ENCODE results near the gene CDYL.

CDYL gene

DNA sequence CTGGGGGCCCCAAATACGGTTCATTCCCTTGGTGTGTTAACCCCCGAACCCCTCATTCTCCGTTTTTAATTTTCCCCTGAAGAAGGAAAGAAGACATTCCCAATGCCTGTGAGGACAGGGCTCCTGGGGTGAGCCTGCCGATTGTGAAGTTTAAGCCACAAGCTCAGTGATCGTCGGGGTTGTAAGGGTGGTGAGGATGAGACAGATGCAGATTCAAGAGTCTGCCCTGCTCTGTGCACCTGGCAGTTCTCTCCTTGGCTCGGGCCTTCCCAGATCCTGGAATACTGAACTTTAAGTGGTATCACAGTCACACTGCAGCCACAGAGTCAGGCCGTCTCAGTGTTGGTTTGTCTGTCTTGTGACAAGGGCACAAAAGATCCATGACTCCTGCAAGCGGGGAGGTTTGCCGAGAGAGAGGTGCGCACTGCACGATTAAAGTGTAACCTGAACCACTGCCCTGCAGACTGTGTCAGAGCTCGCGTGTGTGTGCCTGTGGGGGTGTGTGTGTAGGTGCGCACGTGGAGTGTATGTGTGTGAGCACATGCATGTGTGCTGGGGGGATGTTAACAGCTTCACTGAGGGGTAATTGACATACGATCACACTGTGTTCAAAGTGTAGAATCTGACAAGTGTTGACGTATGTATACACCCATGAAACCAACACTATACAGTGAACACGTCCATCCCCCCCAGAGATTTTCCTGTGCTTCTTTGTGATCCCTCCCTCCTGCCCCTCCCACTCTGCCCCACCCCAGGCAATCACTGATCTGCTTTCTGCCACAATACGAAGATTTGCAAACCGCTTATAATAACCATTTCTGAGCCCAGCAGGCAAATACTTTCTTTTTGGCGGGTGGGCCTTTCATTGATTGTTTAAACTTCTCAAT is 188.7 kb downstream of the CDYL start:
- no peak for DNase-seq (ENCODE audit: low read depth)

DNA sequence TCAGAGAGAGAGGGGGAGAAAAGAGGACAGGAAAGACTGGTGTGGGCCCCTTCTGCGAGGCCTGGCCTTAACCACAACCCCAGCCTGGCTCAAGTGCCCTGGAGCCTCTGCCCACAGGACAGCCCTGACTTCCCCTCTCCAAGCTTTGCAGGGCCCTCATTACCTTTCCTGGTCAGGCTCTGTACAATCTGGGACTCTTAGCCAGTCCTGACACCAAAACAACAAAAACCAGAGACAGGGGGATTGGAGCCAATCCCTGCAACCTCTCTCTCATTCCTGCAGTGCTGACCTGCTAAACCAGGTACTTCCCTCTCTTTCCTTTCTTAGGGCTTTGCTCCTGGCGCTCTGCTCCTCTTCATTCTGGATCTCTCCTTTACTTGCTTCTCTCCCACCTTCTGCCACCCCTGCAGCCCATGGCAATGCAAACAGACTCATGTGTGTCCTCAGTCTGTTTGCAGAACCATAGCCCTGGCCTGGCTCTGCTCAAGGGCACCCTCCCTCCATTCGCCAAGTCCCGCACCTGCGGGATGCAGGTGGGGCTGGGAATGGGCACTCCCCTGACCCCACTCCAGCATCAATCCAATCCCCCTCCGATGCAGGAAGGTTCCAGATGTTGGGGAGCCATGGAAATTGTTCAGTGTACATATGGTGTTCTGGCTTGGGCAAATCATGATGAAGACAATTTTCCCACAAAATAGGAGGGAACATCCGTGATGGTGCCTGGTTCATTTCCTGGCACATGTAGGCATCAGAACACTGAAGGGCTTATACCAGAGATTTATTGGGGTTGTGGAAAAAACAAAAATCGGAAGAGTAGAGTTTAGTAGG is 189.6 kb downstream of the CDYL start:
- DNase-seq (ENCODE audit: low read depth), result no peak

DNA sequence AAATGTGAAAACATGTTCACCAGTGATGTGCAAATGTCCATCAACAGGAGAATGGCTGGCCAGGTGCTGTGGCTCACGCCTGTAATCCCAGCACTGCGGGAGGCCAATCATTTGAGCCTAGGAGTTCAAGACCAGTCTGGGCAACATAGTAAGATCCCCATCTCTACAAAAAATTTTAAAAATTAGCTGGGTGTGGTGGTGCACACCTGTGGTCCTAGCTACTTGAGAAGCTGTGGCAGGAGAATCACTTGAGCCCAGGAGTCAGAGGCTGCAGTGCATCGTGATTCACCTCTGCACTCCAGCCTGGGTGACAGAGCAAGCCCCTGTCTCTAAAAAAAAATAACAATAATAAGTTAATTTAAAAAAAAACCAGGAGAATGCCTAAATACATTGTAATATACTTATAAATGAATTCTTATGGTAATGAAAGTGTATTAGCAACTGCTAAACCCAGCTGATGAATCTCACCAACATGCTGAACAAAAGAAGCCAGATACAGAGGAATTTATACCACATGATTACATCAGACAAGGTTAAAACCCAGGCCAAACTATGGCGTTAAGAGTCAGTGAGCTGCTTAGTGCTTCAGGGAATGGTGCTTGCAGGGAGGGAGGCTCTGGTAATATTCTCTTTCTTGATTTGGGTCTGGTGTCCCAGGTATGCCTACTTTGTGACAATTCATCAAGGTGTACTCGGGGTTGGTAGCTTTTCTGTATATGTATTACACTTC is 191.3 kb downstream of the CDYL start:
- DNase-seq (ENCODE audit: low read depth), result peak; percentile 18

DNA sequence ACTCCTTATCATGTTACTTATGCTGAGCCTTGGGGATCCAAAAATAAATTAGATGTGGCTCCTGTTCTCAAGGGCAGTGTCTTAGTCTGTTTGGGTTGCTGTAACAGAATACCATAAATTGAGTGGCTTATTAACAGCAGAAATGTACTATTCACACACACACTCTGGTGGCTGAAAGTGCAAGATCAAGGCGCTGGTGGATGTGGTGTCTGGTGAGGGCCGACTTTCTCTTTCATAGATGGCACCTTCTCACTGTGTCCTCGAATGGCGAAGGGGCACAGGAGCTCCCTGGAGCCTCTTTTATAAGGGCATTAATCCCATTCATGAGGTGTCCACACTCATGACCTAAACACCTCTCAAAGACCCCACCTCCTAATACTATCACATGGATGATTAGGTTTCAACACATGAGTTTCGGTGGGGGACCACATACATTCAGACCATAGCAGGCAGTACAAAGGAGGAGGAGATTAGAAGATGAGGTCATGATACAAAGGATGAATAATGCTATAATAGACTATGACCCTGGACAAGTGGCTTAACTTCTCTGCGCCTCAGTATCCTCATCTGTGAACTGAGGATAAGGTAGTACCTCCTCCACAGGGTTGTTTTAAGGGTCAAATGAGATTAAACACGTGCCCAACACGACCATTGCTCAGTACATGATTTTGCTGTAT is 193.5 kb downstream of the CDYL start:
- DNase-seq (ENCODE audit: low read depth), result no peak

GRCh38 chr6:4970739-4971395 is 194.7 kb downstream of the CDYL start:
- DNase-seq (ENCODE audit: low read depth), result no peak

DNA sequence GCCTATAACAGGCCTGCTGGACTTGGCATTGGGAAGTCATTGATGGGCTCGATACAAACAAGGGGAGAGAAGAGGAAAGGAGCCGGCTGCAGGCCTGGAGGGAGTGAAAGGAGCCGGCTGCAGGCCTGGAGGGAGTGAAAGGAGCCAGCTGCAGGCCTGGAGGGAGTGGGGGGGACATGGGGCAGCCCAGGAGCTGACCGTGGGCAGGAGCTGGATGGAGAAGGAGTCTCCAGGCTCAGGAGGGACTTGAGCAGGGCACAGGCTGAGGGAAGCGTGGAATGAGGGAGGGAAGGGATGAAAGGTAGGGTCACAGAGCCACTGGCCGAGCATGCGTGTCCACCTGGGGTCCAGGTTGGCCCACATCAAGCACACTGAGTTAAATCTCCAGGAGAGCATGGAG is 195.6 kb downstream of the CDYL start:
- DNase-seq (ENCODE audit: low read depth), result no peak

GRCh38 chr6:4972438-4972837 is 196.2 kb downstream of the CDYL start:
- DNase-seq (ENCODE audit: low read depth), result no peak

- DNase-seq (ENCODE audit: low read depth), result no peak
Observed at GRCh38 chr6:4973415-4973814, 197.2 kb downstream of the CDYL start.

- peak; percentile 76 for DNase-seq (ENCODE audit: low read depth)
Observed at GRCh38 chr6:4973982-4974745, 198.0 kb downstream of the CDYL start.

DNA sequence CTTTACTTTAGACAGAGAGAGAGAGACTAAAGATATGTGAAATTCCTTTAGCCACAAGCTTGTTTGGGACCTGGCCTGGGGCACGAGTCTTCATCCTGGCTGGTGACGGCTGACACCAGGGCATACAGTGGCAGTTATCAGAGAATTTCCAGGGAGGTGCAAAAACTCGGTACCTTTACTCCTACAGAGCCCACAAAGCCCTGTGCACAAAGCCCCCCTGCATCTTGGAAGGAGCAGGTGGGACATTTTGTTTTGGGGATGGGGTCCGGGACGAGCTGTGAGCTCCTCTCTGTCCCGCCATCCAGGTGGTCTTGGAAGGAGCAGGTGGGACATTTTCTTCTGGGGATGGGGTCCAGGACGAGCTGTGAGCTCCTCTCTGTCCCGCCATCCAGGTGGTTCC is 198.8 kb downstream of the CDYL start:
- DNase-seq (ENCODE audit: low read depth), result no peak

GRCh38 chr6:4975506-4975905 is 199.3 kb downstream of the CDYL start:
- DNase-seq (ENCODE audit: low read depth), result no peak

DNA sequence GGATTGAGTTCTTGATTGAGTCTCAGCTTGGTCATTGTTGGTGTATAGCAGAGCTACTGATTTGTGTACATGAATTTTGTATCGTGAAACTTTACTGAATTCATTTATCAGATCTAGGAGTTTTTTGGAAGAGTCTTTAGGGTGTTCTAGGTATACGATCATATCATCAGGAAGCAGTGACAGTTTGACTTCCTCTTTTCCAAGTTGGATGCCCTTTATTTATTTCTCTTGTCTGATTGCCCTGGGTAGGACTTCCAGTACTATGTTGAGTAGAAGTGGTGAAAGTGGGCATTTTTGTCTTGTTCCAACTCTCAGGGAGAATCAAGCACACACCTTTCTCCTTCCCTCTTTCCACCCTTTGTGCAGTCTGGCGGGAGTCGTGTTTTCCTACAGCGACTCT is 201.3 kb downstream of the CDYL start:
- no peak for DNase-seq (ENCODE audit: low read depth)

DNA sequence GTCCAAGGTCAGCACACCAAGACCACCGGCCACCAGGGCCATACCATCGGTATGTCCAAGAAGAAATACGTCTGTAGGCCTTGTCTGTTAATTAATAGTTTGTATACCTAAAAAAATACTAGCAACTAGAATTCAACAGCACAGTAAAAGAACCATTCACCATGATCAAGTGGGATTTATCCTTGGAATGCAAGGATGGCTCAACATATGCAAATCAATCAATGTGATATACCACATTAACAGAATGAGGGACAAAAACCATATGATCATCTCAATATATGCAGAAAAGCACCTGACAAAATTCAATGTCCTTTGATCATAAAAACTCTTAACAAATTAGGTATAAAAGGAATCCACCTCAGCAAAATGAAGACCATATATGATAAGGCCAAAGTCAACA is 203.2 kb downstream of the CDYL start:
- DNase-seq (ENCODE audit: low read depth), result no peak

- DNase-seq (ENCODE audit: low read depth), result no peak
Observed at GRCh38 chr6:4981761-4982160, 205.6 kb downstream of the CDYL start.

GRCh38 chr6:4983322-4983721 is 207.1 kb downstream of the CDYL start:
- DNase-seq (ENCODE audit: low read depth), result no peak

DNA sequence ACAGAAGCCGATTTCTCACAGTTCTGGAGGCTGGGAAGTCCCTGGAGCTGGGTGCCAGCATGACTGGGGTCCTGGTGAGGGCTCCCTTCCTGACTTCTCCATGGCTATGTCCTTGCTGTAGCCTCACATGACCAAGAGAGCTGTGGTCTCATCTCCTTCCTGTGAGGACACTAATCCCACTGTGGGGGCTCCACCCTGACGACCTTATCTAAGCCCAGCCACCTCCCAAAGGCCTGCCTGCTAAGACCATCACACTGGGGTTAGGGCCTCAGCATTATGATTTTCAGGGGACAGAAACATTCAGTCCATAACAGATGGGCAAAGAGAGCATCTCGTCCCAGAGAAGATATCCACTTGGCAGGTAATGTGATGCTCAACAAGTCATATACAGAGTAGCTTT is 210.8 kb downstream of the CDYL start:
- DNase-seq (ENCODE audit: low read depth), result no peak

- no peak for DNase-seq (ENCODE audit: low read depth)
Observed at GRCh38 chr6:4987432-4987831, 211.2 kb downstream of the CDYL start.

DNA sequence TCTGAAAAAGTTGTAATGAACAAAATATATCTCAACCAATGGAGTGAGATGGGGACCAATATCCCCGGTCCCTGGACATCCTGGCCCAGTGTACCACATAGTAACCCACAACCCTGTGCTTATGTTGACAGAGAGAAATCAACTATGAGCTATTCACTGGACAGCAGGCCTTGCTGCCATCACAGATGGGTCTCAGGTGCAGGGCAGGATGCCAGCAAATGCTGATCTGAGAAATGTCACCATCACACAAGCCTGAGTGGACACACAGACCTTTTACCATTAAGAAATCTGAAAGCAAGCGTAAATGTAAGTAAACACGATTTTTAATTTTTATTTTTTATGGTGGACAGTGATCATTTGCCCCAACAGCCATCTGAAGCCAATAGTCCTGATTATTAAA is 218.5 kb downstream of the CDYL start:
- DNase-seq (ENCODE audit: low read depth), result no peak

DNA sequence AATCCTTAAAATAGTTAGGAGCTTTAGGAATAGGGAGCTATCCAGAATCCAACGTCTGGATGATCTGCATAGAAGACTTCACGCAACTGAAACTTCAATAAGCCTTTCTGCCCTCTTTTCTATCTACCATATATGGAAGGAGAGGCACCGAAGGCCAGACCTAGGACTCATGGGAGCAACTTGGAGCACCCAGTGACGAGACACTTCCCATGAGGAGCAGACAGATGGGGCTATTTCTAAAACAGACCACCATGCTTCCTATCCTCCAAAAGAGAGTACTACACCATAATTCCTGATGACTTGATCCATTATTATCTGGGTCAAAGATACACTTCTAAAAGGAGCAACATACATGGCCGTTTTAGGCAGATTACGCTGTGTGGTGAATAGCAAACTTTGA is 221.7 kb downstream of the CDYL start:
- DNase-seq (ENCODE audit: low read depth), result no peak

DNA sequence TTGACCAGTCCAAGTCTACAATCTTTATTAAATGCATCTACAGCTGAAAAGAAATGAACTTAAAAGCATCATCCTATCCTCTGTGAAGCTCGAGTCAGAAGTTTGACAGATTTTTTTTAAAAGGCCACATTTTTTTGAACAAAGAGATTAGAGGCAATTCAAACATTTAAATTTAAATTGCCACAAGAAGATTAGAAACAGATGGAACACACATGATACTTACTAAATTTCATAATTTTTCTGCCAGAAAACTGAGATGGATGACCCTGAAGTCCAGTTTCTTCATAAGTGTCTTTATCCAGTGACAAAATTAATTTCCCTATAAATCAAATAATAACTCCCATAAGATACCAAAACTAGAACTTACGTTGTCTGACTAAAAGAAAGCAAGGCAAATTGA is 223.4 kb downstream of the CDYL start:
- no peak for DNase-seq (ENCODE audit: low read depth)
